Neural progenitor cell (in vitro differentiated cells): Measurements from ENCODE around the gene GFAP.

Experiments used
- CTCF ChIP-seq: fragments of 200-600 bp; sonication (generic); IDR thresholded peaks from 2 replicates; pipeline ENCODE4 v1.5.1; 2017; ENCODE audit warnings: antibody characterized with exemption, mild to moderate bottlenecking
- EZH2 ChIP-seq: fragments of 200-600 bp; sonication (generic); IDR thresholded peaks from 2 replicates; pipeline ENCODE4 v1.6.1; 2017; ENCODE audit warnings: antibody characterized with exemption, mild to moderate bottlenecking, moderate library complexity
- EZH2phosphoT487 ChIP-seq: fragments of 200-600 bp; sonication (generic); IDR thresholded peaks from 2 replicates; pipeline ENCODE4 v1.6.1; 2017; ENCODE audit warnings: antibody characterized with exemption

GRCh38 chr17:44906763-44907728 is 8.3 kb downstream of the GFAP start:
- TF ChIP-seq EZH2, result no peak
- TF ChIP-seq CTCF, result no peak
- TF ChIP-seq EZH2phosphoT487, result no peak
